Fibroblast of the conjunctiva (primary cell): ENCODE results near the gene CTNNBIP1.

Experiments used
- DNase-seq: peaks from one replicate; pipeline ENCODE4 v3.0.0-alpha.2; 2010; ENCODE audit warnings: low read depth

CTNNBIP1 gene

GRCh38 chr1:9853249-9853595, 56.8 kb downstream of the CTNNBIP1 start:
- no peak for DNase-seq

- DNase-seq, result peak; percentile 70
Observed at GRCh38 chr1:9852410-9853248, 57.4 kb downstream of the CTNNBIP1 start.

- no peak for DNase-seq
Observed at GRCh38 chr1:9852004-9852403, 58.1 kb downstream of the CTNNBIP1 start.

DNA sequence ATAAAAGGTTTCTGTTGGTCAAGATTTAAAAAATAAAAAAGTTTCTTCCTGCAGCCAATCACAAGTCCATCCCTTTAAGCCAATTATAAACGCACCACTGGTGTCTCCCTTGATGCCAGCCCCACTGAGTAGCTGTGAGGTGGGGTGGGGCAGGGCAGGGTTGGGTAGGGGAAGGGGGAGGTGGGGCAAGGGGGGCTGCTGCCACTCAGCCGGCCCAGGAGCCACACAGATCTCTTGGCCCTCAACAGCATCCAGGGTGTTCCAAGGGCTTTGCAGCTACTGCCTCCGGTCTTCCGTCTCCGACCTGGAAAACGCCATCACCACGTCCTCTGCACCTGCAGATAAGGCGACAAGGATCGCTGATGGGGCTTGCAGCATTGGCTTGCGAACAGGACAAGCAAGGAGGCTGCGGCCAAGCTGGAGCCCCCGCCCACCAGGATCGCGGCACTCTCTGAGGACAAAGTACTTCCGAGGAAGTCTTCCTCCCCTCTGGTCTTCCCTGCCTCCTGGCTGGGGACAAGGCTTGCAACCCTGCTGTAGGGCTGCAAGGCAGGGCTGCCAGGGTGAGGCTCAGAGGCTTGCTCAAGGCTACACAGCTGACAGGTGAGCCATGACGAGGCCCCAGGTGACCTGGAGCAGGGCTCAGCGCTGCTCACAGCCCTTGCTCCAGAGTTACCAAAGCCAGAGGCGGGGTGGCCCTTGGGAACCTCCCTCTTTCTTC, 59.5 kb downstream of the CTNNBIP1 start:
- DNase-seq, result no peak

DNA sequence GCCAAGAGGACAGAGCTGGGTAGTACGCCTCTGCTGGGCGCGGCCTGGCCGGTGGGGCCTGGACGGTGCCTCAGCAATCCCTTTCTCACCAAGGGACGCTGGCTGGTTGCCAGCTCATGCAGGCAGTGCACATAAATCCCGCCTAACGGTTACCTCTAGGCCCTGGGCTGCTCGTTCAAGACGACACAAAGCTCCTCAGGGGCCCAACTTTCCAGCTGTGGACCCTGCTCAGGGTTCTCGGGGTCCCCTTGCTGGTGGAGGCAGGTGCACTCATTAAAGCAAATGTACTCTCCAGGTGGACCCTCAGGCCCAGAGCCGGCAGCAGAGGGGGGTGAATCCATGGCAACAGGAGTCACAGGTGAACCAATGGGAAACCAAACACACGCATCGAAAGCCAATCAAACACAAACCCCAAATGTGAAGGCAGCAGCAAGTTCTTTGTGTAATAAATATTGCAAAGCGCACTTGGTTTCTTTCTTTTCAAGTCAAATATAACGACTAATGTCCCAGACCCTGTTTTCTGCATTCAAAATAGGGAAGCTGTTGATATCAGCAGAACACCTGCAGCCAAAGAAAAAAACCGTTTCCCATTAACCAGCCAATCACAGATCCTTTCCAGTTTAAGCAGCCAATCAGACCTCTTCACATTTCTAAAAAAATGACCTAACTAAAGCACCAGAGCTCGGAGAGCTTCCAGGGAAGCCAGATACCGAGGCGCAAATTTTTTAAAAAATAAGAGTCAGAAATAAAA, 60.2 kb downstream of the CTNNBIP1 start:
- DNase-seq, result no peak

- no peak for DNase-seq
Observed at GRCh38 chr1:9848022-9848421, 62.0 kb downstream of the CTNNBIP1 start.

GRCh38 chr1:9847269-9847668, 62.8 kb downstream of the CTNNBIP1 start:
- no peak for DNase-seq

DNA sequence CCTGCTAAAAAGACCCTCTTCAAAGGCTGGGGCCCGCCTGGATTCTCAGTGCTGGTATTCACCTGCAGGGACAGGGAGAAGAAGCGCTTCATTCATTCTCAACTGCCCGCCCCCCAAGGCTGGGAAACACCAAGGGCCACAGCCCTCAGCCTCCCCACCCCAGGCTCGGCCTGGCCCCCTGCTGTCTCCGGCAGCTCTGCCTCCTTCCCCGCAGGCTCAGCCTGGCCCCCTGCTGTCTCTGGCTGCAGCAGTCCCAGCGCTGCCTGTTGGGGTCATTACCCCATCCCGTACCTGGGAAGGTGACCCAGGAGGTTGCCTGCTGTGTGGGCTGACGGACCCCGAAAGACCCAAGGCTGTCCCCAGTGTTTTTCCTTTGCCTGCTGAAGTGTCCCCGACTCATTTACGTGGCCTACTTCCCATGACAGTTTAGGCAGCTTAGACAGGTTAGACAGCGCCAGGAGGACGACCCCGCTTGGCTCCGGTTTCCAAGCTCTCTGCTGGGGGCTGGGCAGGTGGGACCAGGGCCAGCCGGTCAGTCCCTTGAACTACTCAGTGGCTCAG, 63.4 kb downstream of the CTNNBIP1 start:
- no peak for DNase-seq

- DNase-seq, result no peak
Observed at GRCh38 chr1:9845914-9846313, 64.2 kb downstream of the CTNNBIP1 start.

GRCh38 chr1:9844756-9845155, 65.3 kb downstream of the CTNNBIP1 start:
- no peak for DNase-seq

DNA sequence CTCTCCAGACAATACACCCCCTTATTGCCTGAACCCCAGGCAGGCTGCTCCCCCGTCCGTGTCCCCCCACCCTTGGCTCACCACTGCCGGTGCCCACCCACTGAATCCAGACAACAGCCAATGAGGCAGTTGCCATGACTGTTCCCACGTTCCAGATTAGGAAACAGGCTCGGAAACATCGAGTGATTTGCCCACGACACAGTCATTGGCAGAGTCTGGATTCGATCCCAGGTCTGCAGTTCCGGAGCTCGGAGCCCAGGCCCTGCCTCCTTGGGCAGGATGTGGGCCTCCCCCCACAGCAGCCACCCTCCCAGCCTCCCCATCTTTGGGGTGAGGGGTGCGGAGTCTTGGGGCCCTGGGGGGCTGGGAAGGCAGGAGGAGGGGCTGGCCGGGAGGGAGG, 66.0 kb downstream of the CTNNBIP1 start:
- no peak for DNase-seq

- DNase-seq, result no peak
Observed at GRCh38 chr1:9843576-9843945, 66.5 kb downstream of the CTNNBIP1 start.

GRCh38 chr1:9842781-9843575, 67.1 kb downstream of the CTNNBIP1 start:
- DNase-seq, result no peak

DNA sequence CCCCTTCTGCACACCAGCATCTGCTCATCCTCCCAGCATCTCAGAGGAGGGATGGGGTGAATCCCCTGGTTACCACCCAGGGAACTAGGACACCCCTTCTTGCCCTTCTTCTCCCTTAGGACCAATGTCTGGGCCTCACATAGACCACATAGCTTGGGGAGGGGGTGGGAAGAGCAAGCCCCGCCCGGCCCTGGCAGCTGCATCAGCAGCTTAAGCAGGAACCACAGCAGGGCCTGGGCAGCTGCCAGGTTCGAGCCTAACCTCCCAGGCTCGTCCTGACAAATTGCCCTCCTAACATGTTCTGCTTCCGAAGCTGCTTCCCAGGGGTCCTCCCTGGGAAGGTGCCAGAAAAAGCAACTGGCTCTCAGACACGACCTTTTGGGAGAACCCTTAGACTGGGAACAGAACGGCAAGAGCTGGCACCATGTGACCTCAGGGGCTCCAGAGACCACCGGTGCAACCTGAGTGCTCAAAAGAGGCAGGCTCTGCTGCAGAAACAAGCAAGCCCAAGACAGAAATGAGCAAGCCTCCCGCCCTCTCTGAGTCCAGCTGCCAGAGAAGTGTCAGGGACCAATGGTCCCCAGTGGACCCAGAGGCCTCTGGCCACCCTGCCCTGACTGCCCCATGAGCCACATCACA, 67.9 kb downstream of the CTNNBIP1 start:
- DNase-seq, result peak; percentile 29

- no peak for DNase-seq
Observed at GRCh38 chr1:9841460-9841859, 68.6 kb downstream of the CTNNBIP1 start.

GRCh38 chr1:9840176-9840575, 69.9 kb downstream of the CTNNBIP1 start:
- no peak for DNase-seq

DNA sequence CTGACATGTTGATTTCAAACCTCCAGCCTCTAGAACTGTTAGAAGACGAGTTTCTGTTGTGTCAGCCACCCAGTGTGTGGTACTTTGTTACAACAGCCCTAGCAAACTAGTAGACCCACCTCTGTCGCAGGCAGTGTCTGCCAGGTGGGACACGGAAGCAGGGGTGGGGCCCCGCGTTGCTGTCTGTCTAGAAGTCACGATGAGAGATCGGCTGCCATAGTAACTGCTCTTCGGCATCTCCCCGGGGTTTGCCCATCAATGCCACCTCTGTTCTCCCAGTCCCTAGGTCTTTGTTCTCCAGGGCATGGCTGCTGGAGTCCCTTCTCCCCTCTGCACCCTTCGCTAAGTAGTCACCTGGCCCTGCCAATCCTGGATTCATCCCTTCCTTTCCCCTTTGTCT, 71.1 kb downstream of the CTNNBIP1 start:
- no peak for DNase-seq

- no peak for DNase-seq
Observed at GRCh38 chr1:9836632-9836960, 73.5 kb downstream of the CTNNBIP1 start.

DNA sequence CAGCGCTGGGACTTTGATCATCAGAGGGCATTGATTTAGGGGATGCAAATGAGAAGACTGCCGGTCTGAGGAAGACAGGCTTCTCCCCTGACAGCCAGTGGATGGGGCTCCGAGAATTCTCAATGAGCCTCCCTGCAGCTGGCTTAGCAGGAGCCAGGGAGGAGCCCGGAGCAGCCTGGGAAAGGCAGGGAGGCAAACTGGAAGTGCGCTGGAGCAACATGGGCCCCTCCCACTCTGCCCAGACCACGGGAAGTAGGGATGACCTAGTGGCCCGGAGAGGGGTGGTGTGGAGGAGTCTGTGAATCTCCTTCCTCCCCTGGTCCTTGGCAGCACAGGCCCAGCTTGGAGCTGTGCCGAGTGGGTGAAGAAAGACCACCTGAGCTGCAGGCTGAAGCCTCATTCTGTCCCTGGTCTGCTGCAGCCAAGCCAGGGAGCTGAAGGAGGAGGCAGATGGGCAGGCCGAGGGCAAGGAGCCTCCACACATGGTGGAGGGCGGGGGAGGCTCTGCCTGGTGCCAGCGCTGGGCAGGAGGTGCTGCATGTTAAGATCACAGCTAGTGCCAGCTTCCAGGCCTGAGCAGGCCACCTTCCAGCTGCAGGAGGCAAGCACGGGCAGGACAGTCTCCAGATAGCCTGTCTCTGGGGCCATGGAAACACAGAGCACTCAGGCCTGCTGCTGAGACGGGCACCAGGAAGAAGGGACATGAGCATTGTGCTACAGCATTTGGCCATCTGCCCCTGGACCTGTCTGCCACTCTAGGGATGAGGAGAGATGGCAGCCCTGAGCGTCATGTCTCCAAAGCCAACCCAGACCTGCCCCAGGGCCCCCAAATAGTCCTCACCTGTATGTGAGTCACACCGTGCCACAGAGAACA, 74.1 kb downstream of the CTNNBIP1 start:
- no peak for DNase-seq

DNA sequence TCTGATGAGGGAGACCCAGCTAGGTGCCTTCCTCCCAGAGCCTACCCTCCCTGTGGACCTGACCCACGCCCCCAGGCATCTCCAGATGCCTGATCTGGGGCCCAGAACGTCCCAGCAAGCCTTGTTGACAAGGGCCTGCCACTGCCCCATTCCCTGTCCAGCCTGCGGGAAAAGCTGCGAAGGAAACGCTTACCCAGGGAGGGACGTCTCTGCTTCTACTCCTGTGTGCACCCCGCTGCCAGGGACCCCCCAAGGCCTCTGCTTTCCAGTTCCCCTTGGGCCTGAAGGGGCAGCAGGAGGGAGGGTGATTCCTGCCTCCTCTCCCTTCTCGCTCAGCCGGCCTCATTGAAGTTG, 74.7 kb downstream of the CTNNBIP1 start:
- DNase-seq, result no peak

DNA sequence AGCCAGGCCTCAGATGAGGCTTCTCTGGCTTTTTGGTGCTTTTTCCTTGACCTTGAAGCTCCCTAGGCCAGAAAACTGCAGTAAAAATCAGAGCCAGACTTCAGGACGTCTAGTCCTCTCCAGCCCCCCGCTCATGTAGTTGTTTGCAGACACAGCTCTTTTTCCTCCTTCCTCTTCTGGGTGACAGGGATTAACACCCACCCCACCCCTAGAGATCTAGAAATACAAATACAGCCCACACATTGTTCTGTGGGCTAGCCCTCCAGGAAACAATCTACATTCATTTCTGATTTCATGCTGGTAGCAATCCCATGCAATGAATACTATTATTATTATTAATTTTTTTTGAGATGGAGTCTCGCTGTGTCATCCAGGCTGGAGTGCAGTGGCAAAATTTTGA, 76.4 kb downstream of the CTNNBIP1 start:
- DNase-seq, result no peak
